ENCODE data around the gene GLUL. TPM values are rescaled to one million over a fixed set of nuclear protein-coding genes. Genes with fewer than 3 reads are reported as not detected.

The GLUL gene
- total RNA-seq, 1 experiment from 2014 or later: 165 TPM

GRCh38 chr1:182355723-182356098 is 35.9 kb downstream of the GLUL start:
- Histone ChIP-seq H3K79me2 (ENCODE audit: insufficient read depth, low read length) (no peaks in the 10 kb centered on the region), H3K4me2 (ENCODE audit: low read length) (no peak overlapping the region), H3K4me1 (ENCODE audit: control insufficient read depth in 1 of 2, insufficient read depth in 2 of 2, low read length in 2 of 2) (no peaks in the 10 kb centered on the region), H3K9me3 (ENCODE audit: control insufficient read depth in 1 of 2, insufficient read depth in 1 of 2, low read depth in 1 of 2, low read length in 2 of 2) (no peaks in the 10 kb centered on the region), H3K27me3 (ENCODE audit: insufficient read depth, low read length) (no peaks in the 10 kb centered on the region), H3K36me3 (ENCODE audit: control insufficient read depth in 1 of 2, insufficient read depth in 2 of 2, low read length in 2 of 2) (no peaks in the 10 kb centered on the region), H3K9me2 (ENCODE audit: insufficient read depth) (no peaks in the 10 kb centered on the region), H4K20me1 (ENCODE audit: insufficient read depth) (no peaks in the 10 kb centered on the region), H3K27ac (ENCODE audit: low read depth, low read length) (no peak overlapping the region), H3K4me3 (replicated peaks in 1 of 2; ENCODE audit: low read depth in 1 of 2, low read length in 2 of 2) (no peak overlapping the region), H3K9ac (ENCODE audit: low read length) (no peak overlapping the region), H2AFZ (ENCODE audit: low read depth, low read length, poor library complexity, severe bottlenecking) (no peak overlapping the region)
- TF ChIP-seq EZH2 (IDR thresholded peaks at IDR 0.05): no peak
- TF ChIP-seq POLR2AphosphoS5 (IDR thresholded peaks at IDR 0.05; ENCODE audit: low read depth, low read length): no peak
- TF ChIP-seq YY1 (IDR thresholded peaks at IDR 0.05; ENCODE audit: extremely low read depth, insufficient replicate concordance, low read depth, low read length): no peak
- TF ChIP-seq CEBPB (IDR thresholded peaks at IDR 0.05; ENCODE audit: low read depth): no peak
- no TSS peak for BruUV-seq (replicated peaks)
- ATAC-seq (no peak), DNase-seq (ENCODE audit: low read depth, low spot score) (no peak)
- intact Hi-C loops (cut with micrococcal nuclease): no loop called here
- RAD21 ChIA-PET (ENCODE audit: low non-redundant PET in 1 of 2, low total read pairs in 2 of 2, uncharacterized antibody in 2 of 2, unreplicated experiment in 2 of 2): no interaction called here
- CTCF ChIA-PET: no interaction called here
- POLR2A ChIA-PET: no interaction called here

GRCh38 chr1:182351790-182352364 is 39.7 kb downstream of the GLUL start:
- H4K20me1 ChIP-seq (ENCODE audit: insufficient read depth): no peaks in the 10 kb centered on the region
- no peaks in the 10 kb centered on the region for H3K36me3 ChIP-seq (ENCODE audit: control insufficient read depth in 1 of 2, insufficient read depth in 2 of 2, low read length in 2 of 2)
- BruUV-seq (replicated peaks): no TSS peak
- no peak for DNase-seq (ENCODE audit: low read depth, low spot score)
- ChIA-PET POLR2A (no interaction called here), CTCF (no interaction called here), RAD21 (ENCODE audit: low non-redundant PET in 1 of 2, low total read pairs in 2 of 2, uncharacterized antibody in 2 of 2, unreplicated experiment in 2 of 2) (no interaction called here)
- no peaks in the 10 kb centered on the region for H3K27me3 ChIP-seq (ENCODE audit: insufficient read depth, low read length)
- H3K4me1 ChIP-seq (ENCODE audit: control insufficient read depth in 1 of 2, insufficient read depth in 2 of 2, low read length in 2 of 2): no peaks in the 10 kb centered on the region
- no peak overlapping the region for H3K4me3 ChIP-seq (replicated peaks in 1 of 2; ENCODE audit: low read depth in 1 of 2, low read length in 2 of 2)
- intact Hi-C loops (cut with micrococcal nuclease): no loop called here
- no peaks in the 10 kb centered on the region for H3K9me2 ChIP-seq (ENCODE audit: insufficient read depth)
- no peak overlapping the region for H2AFZ ChIP-seq (ENCODE audit: low read depth, low read length, poor library complexity, severe bottlenecking)
- no peaks in the 10 kb centered on the region for H3K9me3 ChIP-seq (ENCODE audit: control insufficient read depth in 1 of 2, insufficient read depth in 1 of 2, low read depth in 1 of 2, low read length in 2 of 2)
- no peaks in the 10 kb centered on the region for H3K79me2 ChIP-seq (ENCODE audit: insufficient read depth, low read length)
- ATAC-seq: no peak
- H3K4me2 ChIP-seq (ENCODE audit: low read length): no peak overlapping the region
- H3K9ac ChIP-seq (ENCODE audit: low read length): no peak overlapping the region
- H3K27ac ChIP-seq (ENCODE audit: low read depth, low read length): no peak overlapping the region
- TF ChIP-seq ELF1 (IDR thresholded peaks at IDR 0.05; ENCODE audit: borderline replicate concordance, low read depth) (no peak), EZH2 (IDR thresholded peaks at IDR 0.05) (no peak), MAX (IDR thresholded peaks at IDR 0.05) (no peak), ZNF274 (IDR thresholded peaks at IDR 0.05; ENCODE audit: low read depth, low read length) (no peak), REST (IDR thresholded peaks at IDR 0.05; ENCODE audit: low read depth) (no peak), EZH2phosphoT487 (IDR thresholded peaks at IDR 0.05; ENCODE audit: borderline replicate concordance) (no peak), CEBPB (IDR thresholded peaks at IDR 0.05; ENCODE audit: low read depth) (no peak), SIN3A (IDR thresholded peaks at IDR 0.05; ENCODE audit: low read depth) (no peak), POLR2AphosphoS5 (IDR thresholded peaks at IDR 0.05; ENCODE audit: low read depth, low read length) (no peak), TCF7L2 (IDR thresholded peaks at IDR 0.05; ENCODE audit: borderline replicate concordance, extremely low read depth, insufficient read depth, insufficient read length) (no peak), SP1 (IDR thresholded peaks at IDR 0.05; ENCODE audit: low read depth) (no peak), ZFX (IDR thresholded peaks at IDR 0.05) (no peak), CTCF (IDR thresholded peaks at IDR 0.05 in 2 of 3, conservative IDR thresholded peaks at IDR 0.05 in 1 of 3; ENCODE audit: borderline replicate concordance in 1 of 3, insufficient read depth in 1 of 3, low read depth in 2 of 3, low read length in 2 of 3) (no peak)
